ENCODE results near the gene VPS16.

VPS16 gene

GRCh38 chr20:2840138-2840966 lies at the start of gene VPS16, which contains the start of gene PCED1A:
Gene VPS16 (plus strand): TSS chr20:2840745. CDS start chr20:2840775, 30 bp downstream.
Gene PCED1A (minus strand): TSS chr20:2840655. CDS start chr20:2839912, 743 bp downstream.
- Histone ChIP-seq H3K27me3 (replicated peaks) (no peaks in the 10 kb centered on the region), H3K36me3 (replicated peaks) (peaks cover 2% of the 10 kb centered on the region), H3K4me3 (ENCODE audit: low read depth, low read length) (peak within 1 kb of the TSS; percentile 82), H3K27ac (peak within 1 kb of the TSS; percentile 90)
- no peak for TF ChIP-seq CTCF (IDR thresholded peaks at IDR 0.05; ENCODE audit: low read depth, low read length, missing control alignments)
- in situ Hi-C loops (cut with HindIII; ENCODE audit: low pct_ligation_motif_present, low sequenced_read_pairs), result no loop called here
- DNase-seq, result peak; percentile 83

- no peak for DNase-seq
- H3K36me3 ChIP-seq (replicated peaks), result no peaks in the 10 kb centered on the region
- in situ Hi-C loops (cut with HindIII; ENCODE audit: low pct_ligation_motif_present, low sequenced_read_pairs), result no loop called here
- H3K4me3 ChIP-seq (ENCODE audit: low read depth, low read length), result no peak overlapping the region
- peaks cover 5% of the 10 kb centered on the region for H3K27me3 ChIP-seq (replicated peaks)
- H3K27ac ChIP-seq, result no peak overlapping the region
- TF ChIP-seq CTCF (IDR thresholded peaks at IDR 0.05; ENCODE audit: low read depth, low read length, missing control alignments), result no peak
Observed at GRCh38 chr20:2793471-2793870, 47.1 kb upstream of the VPS16 start.

- no peak for TF ChIP-seq CTCF (IDR thresholded peaks at IDR 0.05; ENCODE audit: low read depth, low read length, missing control alignments)
- H3K27me3 ChIP-seq (replicated peaks), result peaks cover 5% of the 10 kb centered on the region
Observed at GRCh38 chr20:2794202-2794748, 46.3 kb upstream of the VPS16 start.

GRCh38 chr20:2794866-2795447 lies 45.6 kb upstream of the VPS16 start:
- no peak for DNase-seq
- no peak overlapping the region for H3K4me3 ChIP-seq (ENCODE audit: low read depth, low read length)
- no peak for TF ChIP-seq CTCF (IDR thresholded peaks at IDR 0.05; ENCODE audit: low read depth, low read length, missing control alignments)
- no peaks in the 10 kb centered on the region for H3K36me3 ChIP-seq (replicated peaks)
- peaks cover 11% of the 10 kb centered on the region for H3K27me3 ChIP-seq (replicated peaks)
- H3K27ac ChIP-seq, result no peak overlapping the region
- in situ Hi-C loops (cut with HindIII; ENCODE audit: low pct_ligation_motif_present, low sequenced_read_pairs), result no loop called here

More at GRCh38 chr20:2794202-2794748, 46.3 kb upstream of the VPS16 start:
- Histone ChIP-seq H3K27ac (no peak overlapping the region), H3K4me3 (ENCODE audit: low read depth, low read length) (no peak overlapping the region), H3K36me3 (replicated peaks) (no peaks in the 10 kb centered on the region)
- in situ Hi-C loops (cut with HindIII; ENCODE audit: low pct_ligation_motif_present, low sequenced_read_pairs), result no loop called here
- no peak for DNase-seq

- peaks cover 15% of the 10 kb centered on the region for H3K27me3 ChIP-seq (replicated peaks)
- H3K4me3 ChIP-seq (ENCODE audit: low read depth, low read length), result no peak overlapping the region
- in situ Hi-C loops (cut with HindIII; ENCODE audit: low pct_ligation_motif_present, low sequenced_read_pairs), result no loop called here
- DNase-seq, result no peak
- no peak for TF ChIP-seq CTCF (IDR thresholded peaks at IDR 0.05; ENCODE audit: low read depth, low read length, missing control alignments)
- no peaks in the 10 kb centered on the region for H3K36me3 ChIP-seq (replicated peaks)
- H3K27ac ChIP-seq, result no peak overlapping the region
Observed at GRCh38 chr20:2795451-2795850, 45.1 kb upstream of the VPS16 start.

Measured in brain microvascular endothelial cell (primary cell).